Body of pancreas (tissue), 4 donors: Measurements from ENCODE around the gene KATNAL1. TPM values are rescaled to one million over a fixed set of nuclear protein-coding genes. Genes with fewer than 3 reads are reported as not detected.

Experiments used
- ATAC-seq: fragments of 150-250 bp; one replicate; pipeline ENCODE4 v1.9.1; 2016
- DNase-seq, 4 donors: peaks; one replicate each; pipeline ENCODE4 v3.0.0-alpha.2; 2019
- H3K27ac ChIP-seq, 4 donors: fragments of 200-600 bp; sonication (generic); 1 replicate in 3 of 4; 2 replicates in 1 of 4; pipeline versions ENCODE4 v1.5.1 to v1.6.1; 2016 to 2019; ENCODE audit warnings: mild to moderate bottlenecking in 1 of 4, mixed read lengths in 1 of 4, moderate library complexity in 1 of 4
- H3K27me3 ChIP-seq, 2 donors: fragments of 200-600 bp; sonication (generic); one replicate each; pipeline ENCODE4 v1.6.0; 2016; ENCODE audit warnings: mild to moderate bottlenecking in 1 of 2
- H3K36me3 ChIP-seq, 2 donors: fragments of 200-600 bp; sonication (generic); replicated peaks in 1 of 2; 2 replicates each; pipeline ENCODE4 v1.5.1; 2016; ENCODE audit warnings: low read depth in 2 of 2; ENCODE audit not compliant: insufficient read depth in 1 of 2
- H3K4me1 ChIP-seq: fragments of 200-600 bp; sonication (generic); one replicate; pipeline ENCODE4 v1.6.0; 2016
- H3K4me3 ChIP-seq, 2 donors: fragments of 200-600 bp; sonication (generic); 1 replicate in 1 of 2; 2 replicates in 1 of 2; pipeline ENCODE4 v1.5.1; 2016 to 2019
- H3K9me3 ChIP-seq, 3 donors: fragments of 200-600 bp; sonication (generic); 1 replicate in 2 of 3; 2 replicates in 1 of 3; pipeline ENCODE4 v1.5.1; 2016
- POLR2A ChIP-seq, 3 donors: fragments of 450-650 bp; IDR thresholded peaks; one replicate each; pipeline ENCODE4 v1.6.1; 2016; ENCODE audit warnings: antibody characterized with exemption in 3 of 3, mild to moderate bottlenecking in 2 of 3
- WGBS, 2 donors: methylation state at CpG; one replicate each; pipeline ENCODE4 v1.1.5; 2017; 5-methylcytosine and 5-hydroxymethylcytosine counted together
- intact Hi-C: fragments of 100-400 bp; cut with DNase I; formaldehyde crosslinking; loops from one replicate; pipeline ENCODE4 v1.15.1; 2023
- total RNA-seq, 2 donors: library from RNA; depleted of rRNA; stranded (reverse); fragments of >200 nt; gene quantifications; one replicate each; pipeline ENCODE4 v1.1.0, GENCODE V29; 2016
- TF ChIP-seq, protein P1 (sequence below), 7 experiments: fragments of 450-650 bp in 4 of 7; fragments of 200-600 bp in 3 of 7; sonication (generic) in 3 of 7; IDR thresholded peaks; one replicate each; pipeline ENCODE4 v1.5.1; 2016 to 2019; ENCODE audit warnings: antibody characterized with exemption in 7 of 7

Gene KATNAL1
- total RNA-seq, 2 donors from 2014 or later: 6.5 to 6.6 TPM

DNA sequence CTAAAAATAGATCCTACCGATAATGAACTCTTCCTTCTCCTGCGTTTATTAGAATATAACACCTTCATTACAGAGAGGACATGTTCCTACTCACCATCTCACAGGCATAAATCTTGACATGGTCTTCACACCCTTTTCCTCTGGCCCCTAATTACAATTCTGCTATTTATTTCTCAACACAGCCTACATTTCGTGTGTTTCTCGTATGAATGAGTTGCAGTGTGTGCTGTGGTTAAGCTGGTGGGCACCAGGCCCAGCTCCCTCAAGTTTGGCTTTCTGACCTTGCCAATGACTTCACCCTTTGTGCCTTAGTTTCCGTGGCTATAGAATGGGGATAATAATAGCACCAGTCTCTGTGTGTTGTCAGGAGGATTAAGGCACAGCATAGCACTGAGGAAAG is 12.3 kb upstream of the KATNAL1 start:
- Histone ChIP-seq H3K9me3 (no peaks in the 10 kb centered on the region), H3K36me3 (no peaks in the 10 kb centered on the region), H3K27ac (no peak overlapping the region), H3K4me1 (no peaks in the 10 kb centered on the region), H3K27me3 (no peaks in the 10 kb centered on the region), H3K4me3 (no peak overlapping the region)
- ATAC-seq: no peak
- intact Hi-C loops: no loop called here
- DNase-seq: no peak
- WGBS, 2 donors: 69 to 86% methylated on average over 5 of the region's 5 CpGs
- TF ChIP-seq POLR2A (IDR thresholded peaks at IDR 0.05): no peak
- TF ChIP-seq, protein P1, sequence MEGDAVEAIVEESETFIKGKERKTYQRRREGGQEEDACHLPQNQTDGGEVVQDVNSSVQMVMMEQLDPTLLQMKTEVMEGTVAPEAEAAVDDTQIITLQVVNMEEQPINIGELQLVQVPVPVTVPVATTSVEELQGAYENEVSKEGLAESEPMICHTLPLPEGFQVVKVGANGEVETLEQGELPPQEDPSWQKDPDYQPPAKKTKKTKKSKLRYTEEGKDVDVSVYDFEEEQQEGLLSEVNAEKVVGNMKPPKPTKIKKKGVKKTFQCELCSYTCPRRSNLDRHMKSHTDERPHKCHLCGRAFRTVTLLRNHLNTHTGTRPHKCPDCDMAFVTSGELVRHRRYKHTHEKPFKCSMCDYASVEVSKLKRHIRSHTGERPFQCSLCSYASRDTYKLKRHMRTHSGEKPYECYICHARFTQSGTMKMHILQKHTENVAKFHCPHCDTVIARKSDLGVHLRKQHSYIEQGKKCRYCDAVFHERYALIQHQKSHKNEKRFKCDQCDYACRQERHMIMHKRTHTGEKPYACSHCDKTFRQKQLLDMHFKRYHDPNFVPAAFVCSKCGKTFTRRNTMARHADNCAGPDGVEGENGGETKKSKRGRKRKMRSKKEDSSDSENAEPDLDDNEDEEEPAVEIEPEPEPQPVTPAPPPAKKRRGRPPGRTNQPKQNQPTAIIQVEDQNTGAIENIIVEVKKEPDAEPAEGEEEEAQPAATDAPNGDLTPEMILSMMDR (IDR thresholded peaks at IDR 0.05): no peak

DNA sequence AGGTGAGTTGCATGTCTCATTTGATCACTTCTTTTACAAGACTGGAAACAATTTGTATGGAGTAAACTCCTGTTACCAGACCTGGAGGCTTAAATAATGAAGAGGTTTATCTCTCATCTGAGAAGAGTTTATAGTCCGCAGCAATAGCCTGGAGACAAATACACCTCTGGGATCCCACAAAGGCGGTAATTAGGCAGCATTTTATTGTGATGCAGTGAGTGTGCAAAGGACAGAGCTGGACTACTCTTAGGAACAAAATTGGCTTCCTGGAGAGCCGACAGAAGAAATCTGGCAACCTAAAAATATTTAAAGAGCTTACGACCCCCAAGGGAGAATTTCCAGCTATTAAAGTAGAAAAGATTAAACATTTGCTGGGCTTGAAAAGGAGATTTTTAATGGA is 11.8 kb upstream of the KATNAL1 start:
- no peaks in the 10 kb centered on the region for H3K9me3 ChIP-seq
- no peak overlapping the region for H3K4me3 ChIP-seq
- intact Hi-C loops: no loop called here
- no peak for ATAC-seq
- TF ChIP-seq, protein P1 (IDR thresholded peaks at IDR 0.05): no peak
- TF ChIP-seq POLR2A (IDR thresholded peaks at IDR 0.05): no peak
- no peak for DNase-seq
- H3K4me1 ChIP-seq: no peaks in the 10 kb centered on the region
- no peaks in the 10 kb centered on the region for H3K36me3 ChIP-seq
- no peak overlapping the region for H3K27ac ChIP-seq
- 75 to 77% methylated on average over 4 of the region's 4 CpGs for WGBS, 2 donors
- no peaks in the 10 kb centered on the region for H3K27me3 ChIP-seq

DNA sequence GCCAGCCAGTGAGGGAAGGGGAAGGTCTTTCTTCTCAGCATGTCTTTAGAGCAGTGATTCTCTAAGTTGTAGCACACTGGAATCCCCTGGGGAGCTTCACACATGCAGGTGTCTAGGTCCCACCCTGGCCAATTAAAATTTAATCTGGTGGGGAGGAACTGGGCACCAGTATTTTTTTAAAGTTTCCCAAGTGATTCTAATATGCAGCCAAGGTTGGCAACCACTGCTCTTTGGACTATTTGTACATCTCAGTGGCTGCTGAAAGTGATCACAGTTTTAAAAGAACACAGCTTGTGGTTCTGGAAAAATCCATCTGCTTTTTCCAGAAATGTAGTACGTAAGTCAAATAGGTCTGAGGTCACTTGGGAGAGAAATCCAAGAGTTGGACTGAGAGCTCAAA is 10.7 kb upstream of the KATNAL1 start:
- Histone ChIP-seq H3K36me3 (no peaks in the 10 kb centered on the region), H3K27me3 (no peaks in the 10 kb centered on the region), H3K4me1 (no peaks in the 10 kb centered on the region), H3K27ac (no peak overlapping the region), H3K9me3 (no peaks in the 10 kb centered on the region), H3K4me3 (no peak overlapping the region)
- 84 to 92% methylated on average over 1 of the region's 1 CpG for WGBS, 2 donors
- DNase-seq (no peak), ATAC-seq (peak; percentile 18)
- intact Hi-C loops: no loop called here
- TF ChIP-seq POLR2A (IDR thresholded peaks at IDR 0.05): no peak
- TF ChIP-seq, protein P1 (IDR thresholded peaks at IDR 0.05): no peak

DNA sequence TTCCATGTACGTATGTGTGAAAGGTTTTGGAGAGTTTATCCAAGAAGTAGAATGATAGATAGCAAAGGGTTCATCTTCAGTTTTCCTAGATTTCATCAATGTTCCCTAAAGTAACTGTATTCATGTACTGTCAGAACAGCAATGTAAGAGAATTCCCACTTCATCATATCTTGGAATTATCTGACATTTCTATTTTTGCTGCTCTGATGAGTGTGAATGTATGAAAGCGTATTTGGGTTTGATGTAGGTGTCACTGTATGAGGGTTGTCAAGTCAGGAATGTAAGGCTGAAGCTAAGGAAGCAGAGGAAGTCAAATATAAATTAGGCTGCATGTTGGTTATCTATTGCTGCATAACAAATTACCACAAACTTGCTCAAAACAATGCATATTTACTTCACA is 7.2 kb upstream of the KATNAL1 start:
- 79 to 80% methylated on average over 2 of the region's 2 CpGs for WGBS, 2 donors
- intact Hi-C loops: no loop called here
- H3K9me3 ChIP-seq: no peaks in the 10 kb centered on the region

DNA sequence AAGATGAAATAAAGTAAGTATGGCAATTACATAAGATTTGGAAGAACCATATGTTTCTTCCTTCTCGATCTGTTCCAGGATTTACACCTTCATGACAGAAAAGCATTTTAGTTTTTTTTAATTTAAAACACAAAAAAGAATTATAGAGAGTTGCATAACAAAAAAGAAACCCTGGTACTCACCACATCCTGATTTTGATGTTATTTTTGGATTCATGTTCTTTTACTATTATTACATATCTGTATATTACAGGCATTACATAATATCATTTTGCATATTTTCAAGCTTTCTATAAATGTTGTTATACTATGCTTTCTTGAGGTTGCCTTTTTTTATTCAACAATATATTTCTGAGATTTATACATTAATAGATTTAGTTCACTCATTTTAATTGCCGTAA is 6.7 kb upstream of the KATNAL1 start:
- H3K4me3 ChIP-seq: no peak overlapping the region
- TF ChIP-seq POLR2A (IDR thresholded peaks at IDR 0.05): no peak
- TF ChIP-seq, protein P1 (IDR thresholded peaks at IDR 0.05): no peak
- DNase-seq (no peak), ATAC-seq (no peak)
- WGBS, 2 donors: 80 to 89% methylated on average over 2 of the region's 2 CpGs
- no peak overlapping the region for H3K27ac ChIP-seq
- H3K36me3 ChIP-seq: no peaks in the 10 kb centered on the region
- H3K27me3 ChIP-seq: no peaks in the 10 kb centered on the region
- H3K9me3 ChIP-seq: no peaks in the 10 kb centered on the region
- H3K4me1 ChIP-seq: no peaks in the 10 kb centered on the region
- intact Hi-C loops: no loop called here

More for the DNA sequence above, 7.2 kb upstream of the KATNAL1 start:
- Histone ChIP-seq H3K36me3 (no peaks in the 10 kb centered on the region), H3K27ac (no peak overlapping the region), H3K27me3 (no peaks in the 10 kb centered on the region), H3K4me1 (no peaks in the 10 kb centered on the region), H3K4me3 (no peak overlapping the region)
- DNase-seq (no peak), ATAC-seq (no peak)
- TF ChIP-seq, protein P1 (IDR thresholded peaks at IDR 0.05): no peak
- no peak for TF ChIP-seq POLR2A (IDR thresholded peaks at IDR 0.05)
